Hepatocyte (in vitro differentiated cells): Measurements from ENCODE around the gene NUDT16L1.

Source experiments
- EZH2 ChIP-seq: fragments of 200-600 bp; sonication (generic); IDR thresholded peaks from 2 replicates; pipeline ENCODE4 v1.6.1; 2016; ENCODE audit warnings: antibody characterized with exemption, mild to moderate bottlenecking, borderline replicate concordance
- EZH2phosphoT487 ChIP-seq: fragments of 200-600 bp; sonication (generic); IDR thresholded peaks from one replicate; pipeline ENCODE4 v1.6.1; 2018; ENCODE audit warnings: antibody characterized with exemption, mild to moderate bottlenecking, low read depth, moderate library complexity; ENCODE audit not compliant: unreplicated experiment, severe bottlenecking
- TF ChIP-seq, protein P1 (sequence below): fragments of 200-600 bp; sonication (generic); IDR thresholded peaks from 2 replicates; pipeline ENCODE4 v1.5.1; 2016; ENCODE audit warnings: antibody characterized with exemption, mild to moderate bottlenecking; ENCODE audit not compliant: poor library complexity

DNA sequence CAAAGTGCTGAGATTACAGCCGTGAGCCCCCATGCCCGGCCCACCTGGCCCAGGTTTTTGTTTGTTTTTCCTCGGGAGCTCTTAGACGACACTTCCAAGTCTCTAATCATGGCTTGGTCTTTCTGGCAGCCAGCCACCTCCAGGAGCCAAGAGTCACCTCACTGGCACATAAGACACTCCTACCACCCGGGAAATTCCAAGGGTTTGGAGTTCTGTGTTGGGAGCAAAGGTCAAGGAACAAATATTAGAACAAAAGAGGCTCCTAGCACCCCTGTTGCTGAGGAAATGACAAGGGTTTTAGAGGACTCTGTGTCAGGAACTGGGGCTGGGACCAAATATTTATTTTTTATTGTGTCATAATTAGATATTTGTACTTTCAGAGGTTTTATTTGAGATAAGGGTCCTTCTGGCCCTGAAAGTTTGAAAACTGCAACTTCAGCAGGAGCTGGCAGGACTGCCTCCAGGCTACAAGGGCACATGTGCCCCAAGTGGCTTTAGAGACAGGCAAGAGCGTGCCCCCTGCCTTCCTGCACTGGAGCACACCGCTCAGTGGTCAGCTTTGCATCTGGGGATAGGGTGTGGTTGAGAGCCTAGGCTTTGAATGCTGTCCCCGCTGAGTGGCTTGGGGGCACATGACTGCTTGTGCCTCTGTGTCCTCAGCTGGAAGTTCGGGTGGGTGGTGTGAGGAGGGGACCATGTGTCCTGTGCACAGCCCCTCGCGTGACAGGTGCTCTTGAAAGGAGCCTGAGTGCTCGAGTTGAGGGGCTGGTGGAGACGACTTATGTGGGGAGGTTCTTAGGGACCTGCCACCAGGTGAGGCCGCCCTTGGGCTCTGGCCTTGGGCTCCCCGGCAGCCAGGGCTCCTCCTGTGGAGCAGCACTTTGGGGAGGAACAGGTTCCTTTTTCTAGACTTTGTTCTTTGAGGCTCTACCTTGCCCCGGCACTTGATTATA lies 39.1 kb upstream of the NUDT16L1 start:
- TF ChIP-seq, protein P1, sequence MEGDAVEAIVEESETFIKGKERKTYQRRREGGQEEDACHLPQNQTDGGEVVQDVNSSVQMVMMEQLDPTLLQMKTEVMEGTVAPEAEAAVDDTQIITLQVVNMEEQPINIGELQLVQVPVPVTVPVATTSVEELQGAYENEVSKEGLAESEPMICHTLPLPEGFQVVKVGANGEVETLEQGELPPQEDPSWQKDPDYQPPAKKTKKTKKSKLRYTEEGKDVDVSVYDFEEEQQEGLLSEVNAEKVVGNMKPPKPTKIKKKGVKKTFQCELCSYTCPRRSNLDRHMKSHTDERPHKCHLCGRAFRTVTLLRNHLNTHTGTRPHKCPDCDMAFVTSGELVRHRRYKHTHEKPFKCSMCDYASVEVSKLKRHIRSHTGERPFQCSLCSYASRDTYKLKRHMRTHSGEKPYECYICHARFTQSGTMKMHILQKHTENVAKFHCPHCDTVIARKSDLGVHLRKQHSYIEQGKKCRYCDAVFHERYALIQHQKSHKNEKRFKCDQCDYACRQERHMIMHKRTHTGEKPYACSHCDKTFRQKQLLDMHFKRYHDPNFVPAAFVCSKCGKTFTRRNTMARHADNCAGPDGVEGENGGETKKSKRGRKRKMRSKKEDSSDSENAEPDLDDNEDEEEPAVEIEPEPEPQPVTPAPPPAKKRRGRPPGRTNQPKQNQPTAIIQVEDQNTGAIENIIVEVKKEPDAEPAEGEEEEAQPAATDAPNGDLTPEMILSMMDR = no peak
- no peak for TF ChIP-seq EZH2phosphoT487
- no peak for TF ChIP-seq EZH2
